Gastrocnemius medialis (tissue), 4 donors: ENCODE results near the gene PEAK1. TPM values are rescaled to one million over a fixed set of nuclear protein-coding genes. Genes with fewer than 3 reads are reported as not detected.

Experiments used
- ATAC-seq, 2 donors: fragments of 150-250 bp; one replicate each; pipeline ENCODE4 v1.9.1; 2016
- DNase-seq, 2 donors: peaks; one replicate each; pipeline ENCODE4 v3.0.0-alpha.2; 2019
- H3K27ac ChIP-seq, 4 donors: fragments of 200-600 bp; sonication (generic); 1 replicate in 1 of 4; 2 replicates in 3 of 4; pipeline ENCODE4 v1.5.1; 2016 to 2018; ENCODE audit warnings: mild to moderate bottlenecking in 2 of 4, moderate library complexity in 1 of 4
- H3K27me3 ChIP-seq, 3 donors: fragments of 200-600 bp; sonication (generic) in 2 of 3; 1 replicate in 1 of 3; 2 replicates in 2 of 3; pipeline versions ENCODE4 v1.5.1 to v1.6.0; 2016 to 2019; ENCODE audit warnings: mild to moderate bottlenecking in 1 of 3, moderate library complexity in 1 of 3
- H3K36me3 ChIP-seq, 2 donors: fragments of 200-600 bp; sonication (generic) in 1 of 2; one replicate each; pipeline ENCODE4 v1.5.1; 2017 to 2018
- H3K4me1 ChIP-seq, 2 donors: fragments of 200-600 bp; sonication (generic) in 1 of 2; one replicate each; pipeline ENCODE4 v1.5.1; 2016 to 2017; ENCODE audit warnings: mild to moderate bottlenecking in 2 of 2
- H3K4me3 ChIP-seq, 4 donors: fragments of 200-600 bp; sonication (generic) in 3 of 4; 1 replicate in 1 of 4; 2 replicates in 3 of 4; pipeline ENCODE4 v1.5.1; 2016 to 2019; ENCODE audit warnings: mild to moderate bottlenecking in 2 of 4
- H3K9me3 ChIP-seq, 3 donors: fragments of 200-600 bp; sonication (generic) in 2 of 3; 1 replicate in 1 of 3; 2 replicates in 2 of 3; pipeline ENCODE4 v1.5.1; 2016 to 2019
- CTCF ChIP-seq, 5 experiments: fragments of 450-650 bp in 3 of 5; fragments of 200-600 bp in 2 of 5; sonication (generic) in 2 of 5; IDR thresholded peaks in 4 of 5; conservative IDR thresholded peaks in 1 of 5; 1 replicate in 4 of 5; 2 replicates in 1 of 5; pipeline ENCODE4 v1.5.1; 2016 to 2019; ENCODE audit warnings: antibody characterized with exemption in 5 of 5, mild to moderate bottlenecking in 3 of 5, moderate library complexity in 3 of 5
- POLR2A ChIP-seq, 2 donors: fragments of 450-650 bp; IDR thresholded peaks; one replicate each; pipeline ENCODE4 v1.6.1; 2017; ENCODE audit warnings: antibody characterized with exemption in 2 of 2, mild to moderate bottlenecking in 2 of 2, moderate library complexity in 2 of 2
- in situ Hi-C, 4 donors: fragments of 200-750 bp; cut with MboI; loops; one replicate each; pipeline versions ENCODE4 v1.15.0 to v1.8.0; 2017; ENCODE audit warnings: low sequenced_read_pairs in 4 of 4
- intact Hi-C: fragments of 100-400 bp; cut with DNase I; formaldehyde crosslinking; loops from one replicate; pipeline ENCODE4 v1.15.1; 2023; ENCODE audit warnings: low total_unique reads
- total RNA-seq, 4 donors: library from RNA; depleted of rRNA; stranded (reverse); fragments of >200 nt; gene quantifications; one replicate each; pipeline versions ENCODE4 v1.1.0 to v1.2.3, GENCODE V29; 2016

PEAK1 gene
- total RNA-seq, 4 donors from 2014 or later: 17.8 to 21.9 (median 20.8) TPM

- Histone ChIP-seq H3K36me3 (no peaks in the 10 kb centered on the region), H3K4me1 (peaks cover 42 to 56% of the 10 kb centered on the region in 2 donors), H3K27me3 (no peaks in the 10 kb centered on the region), H3K4me3 (no peak overlapping the region), H3K9me3 (no peaks in the 10 kb centered on the region), H3K27ac (no peak overlapping the region)
- no peak for ATAC-seq
- DNase-seq: no peak
- TF ChIP-seq CTCF (IDR thresholded peaks at IDR 0.05 in 4 of 5, conservative IDR thresholded peaks at IDR 0.05 in 1 of 5): no peak
- no peak for TF ChIP-seq POLR2A (IDR thresholded peaks at IDR 0.05)
- in situ Hi-C loops: no loop called here
- intact Hi-C loops: loop anchor here (10.0 kb wide), 1 partner anchor 1970 kb away; the partner anchor contains the start of gene SIN3A
Measured at GRCh38 chr15:77425104-77425503, 5.2 kb upstream of the PEAK1 start.

GRCh38 chr15:77421370-77421700, 1.4 kb upstream of the PEAK1 start:
- DNase-seq (peak in 1 of 2 donors; percentile 15), ATAC-seq (no peak)
- H3K4me1 ChIP-seq: peaks cover 55 to 61% of the 10 kb centered on the region in 2 donors
- H3K27me3 ChIP-seq: no peaks in the 10 kb centered on the region
- H3K4me3 ChIP-seq: peak overlapping the region; percentile 58 to 91 (median 84)
- no peaks in the 10 kb centered on the region for H3K36me3 ChIP-seq
- no peaks in the 10 kb centered on the region for H3K9me3 ChIP-seq
- no peak for TF ChIP-seq CTCF (IDR thresholded peaks at IDR 0.05 in 4 of 5, conservative IDR thresholded peaks at IDR 0.05 in 1 of 5)
- TF ChIP-seq POLR2A (IDR thresholded peaks at IDR 0.05): no peak
- intact Hi-C loops (loop anchor here (2.0 to 10.0 kb wide), 2 partner anchors 75 to 1967 kb away; partner anchors contain the start of gene SIN3A), in situ Hi-C loops (no loop called here)
- peak overlapping the region; percentile 87 to 98 (median 97) for H3K27ac ChIP-seq

- peak; percentile 70 to 76 for ATAC-seq
- H3K4me3 ChIP-seq: peak within 1 kb of the TSS; percentile 77 to 91 (median 84)
- no peaks in the 10 kb centered on the region for H3K27me3 ChIP-seq
- DNase-seq: peak; percentile 32 to 56
- H3K27ac ChIP-seq: peak within 1 kb of the TSS; percentile 87 to 98 (median 97)
- H3K4me1 ChIP-seq: peaks cover 56 to 66% of the 10 kb centered on the region in 2 donors
- no peaks in the 10 kb centered on the region for H3K9me3 ChIP-seq
- intact Hi-C loops (loop anchor here (2.0 to 10.0 kb wide), 2 partner anchors 76 to 1966 kb away; partner anchors contain the start of gene SIN3A), in situ Hi-C loops (no loop called here)
- no peak for TF ChIP-seq CTCF (IDR thresholded peaks at IDR 0.05 in 4 of 5, conservative IDR thresholded peaks at IDR 0.05 in 1 of 5)
- TF ChIP-seq POLR2A (IDR thresholded peaks at IDR 0.05): peak in 1 of 2 donors; percentile 26
- no peaks in the 10 kb centered on the region for H3K36me3 ChIP-seq
Measured at GRCh38 chr15:77420610-77421369, 886 bp upstream of the PEAK1 start, which contains the start of gene HMG20A. HMG20A (plus strand) TSS chr15:77420888; CDS start chr15:77458408, 37,520 bp downstream.

- in situ Hi-C loops (no loop called here), intact Hi-C loops (loop anchor here (5.0 kb wide), 3 partner anchors 58 to 347 kb away; partner anchors contain the start of gene TSPAN3)
- ATAC-seq: peak; percentile 35 to 47
- Histone ChIP-seq H3K36me3 (no peaks in the 10 kb centered on the region), H3K27ac (peak overlapping the region; percentile 87 to 98 (median 97)), H3K4me1 (peaks cover 45 to 66% of the 10 kb centered on the region in 2 donors), H3K27me3 (no peaks in the 10 kb centered on the region), H3K9me3 (no peaks in the 10 kb centered on the region), H3K4me3 (peak overlapping the region; percentile 72 to 90 (median 78))
- TF ChIP-seq CTCF (IDR thresholded peaks at IDR 0.05 in 4 of 5, conservative IDR thresholded peaks at IDR 0.05 in 1 of 5): peak in 3 of 5 experiments; percentile 25 to 47 (median 43)
- no peak for TF ChIP-seq POLR2A (IDR thresholded peaks at IDR 0.05)
- peak; percentile 7 to 35 for DNase-seq
Measured at GRCh38 chr15:77418966-77419835, 703 bp downstream of the PEAK1 start.
